Effector CD8-positive, alpha-beta T cell (primary cell): ENCODE results near the gene MDC1.

ENCODE experiments used
- DNase-seq: peaks from one replicate; lab custom pipeline; 2025; lab: John Stamatoyannopoulos, UW

Gene MDC1

DNA sequence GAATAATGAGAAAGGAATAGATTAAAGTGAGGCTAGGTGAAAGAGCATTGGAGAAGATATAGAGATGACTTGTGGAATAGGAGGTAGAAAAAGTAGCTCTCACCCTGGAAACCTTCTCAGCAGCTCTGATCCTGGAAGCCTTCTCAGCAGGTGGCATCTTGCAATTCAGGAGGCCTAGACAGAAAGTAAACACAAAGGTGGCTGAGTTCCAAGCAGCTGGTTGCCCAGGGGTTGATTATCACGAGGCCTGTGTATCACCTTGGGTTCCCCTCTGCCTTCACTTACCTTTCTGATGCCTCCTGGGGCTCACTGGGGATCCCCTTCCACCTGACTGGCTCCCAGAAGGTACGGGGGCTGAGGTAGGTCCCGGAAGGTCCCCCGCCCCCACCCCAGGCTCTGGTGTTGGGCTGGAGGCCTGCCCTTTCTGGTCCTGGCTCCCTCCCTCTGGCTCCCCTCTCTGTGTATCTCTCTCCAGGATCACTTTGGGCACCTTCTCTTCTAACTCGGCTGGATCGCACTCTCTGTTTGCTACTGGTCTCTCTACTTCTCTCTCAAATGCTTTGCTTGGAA, 9.7 kb downstream of the MDC1 start:
- DNase-seq = no peak

DNA sequence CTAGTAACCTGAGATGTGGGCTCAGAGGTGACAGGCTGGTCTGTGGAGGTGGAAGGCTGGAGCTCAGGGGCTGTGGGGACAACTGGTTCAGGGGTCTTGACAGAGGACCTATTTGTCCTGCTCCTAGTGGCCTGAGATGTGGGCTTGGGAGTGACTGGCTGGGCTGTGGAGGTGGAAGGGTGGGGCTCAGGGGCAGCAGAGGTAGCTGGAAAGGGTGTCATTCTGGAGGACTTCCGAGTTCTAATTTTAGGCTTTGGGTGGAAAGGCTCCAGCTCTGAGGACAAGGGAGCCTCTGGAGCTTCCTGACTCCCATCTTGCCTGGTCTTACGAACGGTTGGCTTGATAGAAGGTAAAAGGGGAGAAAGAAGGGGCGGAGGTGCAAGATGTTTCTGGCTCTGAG, 11.5 kb downstream of the MDC1 start:
- DNase-seq = no peak

- DNase-seq = no peak
These were observed 13.3 kb downstream of the MDC1 start for GRCh38 chr6:30703821-30704220.

- DNase-seq = no peak
These were observed 14.1 kb downstream of the MDC1 start for GRCh38 chr6:30703011-30703410.

DNA sequence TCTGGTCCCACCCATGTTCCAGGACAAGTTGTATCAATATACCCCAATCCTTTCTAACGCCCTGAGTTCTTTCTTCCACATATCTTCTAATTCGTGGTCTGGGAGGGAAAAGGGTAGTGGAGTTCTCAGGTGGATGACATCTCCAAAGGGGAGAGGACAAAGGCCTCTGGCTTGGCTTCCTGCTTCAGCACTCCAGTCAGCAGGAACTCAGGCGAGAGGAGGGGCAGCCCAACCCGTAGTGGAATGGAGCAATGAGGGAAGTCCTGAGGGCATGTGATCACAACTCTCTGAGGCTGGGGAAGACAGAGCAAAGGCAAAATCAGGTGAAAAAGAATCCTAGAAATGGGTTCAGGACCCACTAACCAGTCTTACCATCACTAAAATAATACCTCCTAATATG, 16.7 kb downstream of the MDC1 start:
- DNase-seq = no peak

GRCh38 chr6:30696432-30696831, 20.6 kb downstream of the MDC1 start:
- no peak for DNase-seq

DNA sequence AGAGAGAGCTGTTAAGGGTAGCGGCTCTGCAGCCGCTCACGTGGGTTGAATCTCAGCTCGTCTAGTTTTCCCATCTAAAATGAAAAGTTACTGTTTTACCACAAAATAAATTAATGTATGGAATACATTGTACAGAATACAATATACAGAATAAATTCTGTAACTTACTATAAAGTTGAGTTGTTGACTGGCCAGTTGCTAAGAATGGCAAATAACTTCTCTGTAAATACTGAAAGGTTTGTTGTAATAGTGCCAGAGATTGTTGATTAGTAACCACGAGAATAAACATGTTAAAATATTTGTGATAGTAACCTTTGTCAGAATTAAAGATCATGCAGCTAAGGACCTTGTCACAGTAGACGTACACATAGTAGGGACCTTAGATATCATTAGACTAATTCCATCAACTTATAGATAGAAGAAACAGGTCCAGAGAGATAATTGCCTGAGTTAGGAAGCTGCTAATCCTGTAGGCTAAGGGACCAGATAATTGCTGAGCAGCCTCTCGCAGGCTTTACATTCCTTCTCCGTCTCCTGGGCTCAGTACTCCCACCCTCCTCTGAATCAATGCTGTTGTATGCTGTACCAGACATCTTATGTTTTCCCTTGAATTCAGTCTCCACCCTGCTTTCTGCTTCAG, 25.8 kb downstream of the MDC1 start:
- no peak for DNase-seq

- peak; percentile 70 for DNase-seq
These were observed 26.5 kb downstream of the MDC1 start, which contains the start of gene NRM for GRCh38 chr6:30690403-30691207. NRM (minus strand) TSS chr6:30690984; CDS start chr6:30690974, 10 bp downstream.

DNA sequence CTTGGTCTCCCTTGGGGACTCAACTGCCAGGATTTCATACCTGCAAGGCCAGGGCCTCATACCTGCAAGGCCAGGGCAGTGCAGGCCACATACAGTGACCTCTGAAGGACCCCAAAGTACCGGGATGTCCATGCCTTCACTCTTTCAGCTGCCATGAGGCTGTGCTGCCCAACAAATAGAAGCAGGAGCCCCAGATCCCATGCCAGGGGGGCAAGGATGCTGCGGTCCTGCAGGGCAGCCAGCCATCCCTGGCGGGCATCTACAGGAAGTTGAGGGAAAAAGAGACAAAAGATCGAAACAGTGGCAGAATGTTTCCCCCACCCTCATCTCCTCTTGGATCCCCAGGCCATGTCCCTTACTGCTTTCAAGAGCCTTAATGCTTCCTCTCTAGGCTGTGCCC, 27.1 kb downstream of the MDC1 start:
- no peak for DNase-seq

GRCh38 chr6:30689022-30689865, 27.8 kb downstream of the MDC1 start:
- DNase-seq = no peak

DNA sequence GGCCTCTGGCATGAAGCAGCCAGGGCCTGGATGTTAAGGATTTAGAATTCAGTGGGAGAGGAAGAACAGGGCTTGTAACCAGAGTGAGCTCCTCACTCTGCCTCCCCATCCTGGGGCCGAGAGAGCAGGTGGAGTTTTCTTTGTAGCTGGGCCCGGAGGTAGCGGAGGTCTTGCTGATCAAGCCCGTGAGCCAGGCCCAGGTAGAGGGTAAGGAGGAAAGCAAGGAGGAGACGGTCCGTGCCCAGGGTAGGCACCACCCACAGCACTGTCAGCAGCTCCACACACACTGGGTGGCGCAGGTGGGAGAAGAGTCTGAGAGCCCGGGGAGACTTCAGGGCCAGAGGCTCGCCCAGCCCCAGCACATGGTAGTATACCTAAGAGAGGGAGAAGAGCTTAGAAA, 28.5 kb downstream of the MDC1 start:
- DNase-seq = no peak

DNA sequence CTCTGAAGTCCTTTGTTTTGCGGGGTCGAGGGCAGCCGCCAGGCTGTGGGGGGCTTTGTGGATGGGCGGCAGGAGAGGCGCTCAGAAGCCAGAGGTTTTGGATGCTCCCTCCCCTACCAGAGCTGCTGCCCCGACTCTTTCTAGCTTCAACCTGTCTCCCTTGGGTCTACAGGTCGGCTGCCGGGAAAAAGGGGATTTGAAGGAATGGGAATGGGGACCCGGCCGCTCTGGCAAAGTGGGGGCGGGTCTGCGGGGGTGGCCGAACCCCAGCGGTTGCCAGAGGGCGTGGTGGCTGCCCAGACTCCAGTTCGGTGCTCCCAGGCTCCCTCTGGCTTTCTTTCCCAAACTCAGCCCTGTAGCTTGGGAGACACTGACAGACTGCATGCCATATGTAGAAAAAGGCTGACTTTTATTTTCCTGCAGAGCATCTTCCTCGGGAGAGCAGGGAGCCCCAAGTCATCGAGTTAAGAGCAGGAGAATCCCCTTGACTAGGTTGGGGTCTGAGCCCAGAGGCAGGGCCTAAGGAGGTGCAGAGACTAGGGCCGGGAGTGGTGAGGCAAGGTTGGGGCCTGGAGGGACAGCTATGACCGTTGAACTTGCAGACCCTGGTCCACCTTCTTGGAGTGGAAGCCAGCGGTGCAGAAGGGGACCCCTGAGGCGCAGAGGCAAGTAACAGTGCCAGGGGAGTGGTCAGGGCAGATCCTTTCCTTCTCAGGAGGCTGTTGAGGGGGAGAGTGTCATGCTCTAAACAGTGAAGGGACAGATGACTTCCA, 29.2 kb downstream of the MDC1 start:
- DNase-seq = no peak

GRCh38 chr6:30686908-30687658, 30.0 kb downstream of the MDC1 start:
- peak; percentile 72 for DNase-seq

- peak; percentile 73 for DNase-seq
These were observed 30.8 kb downstream of the MDC1 start, which contains the start of gene PPP1R18 for GRCh38 chr6:30686009-30686907. PPP1R18 (minus strand) TSS chr6:30686645; CDS start chr6:30686018, 627 bp downstream.

- no peak for DNase-seq
These were observed 31.7 kb downstream of the MDC1 start for GRCh38 chr6:30685157-30686008.

GRCh38 chr6:30684386-30685156, 32.5 kb downstream of the MDC1 start:
- DNase-seq = peak; percentile 26

DNA sequence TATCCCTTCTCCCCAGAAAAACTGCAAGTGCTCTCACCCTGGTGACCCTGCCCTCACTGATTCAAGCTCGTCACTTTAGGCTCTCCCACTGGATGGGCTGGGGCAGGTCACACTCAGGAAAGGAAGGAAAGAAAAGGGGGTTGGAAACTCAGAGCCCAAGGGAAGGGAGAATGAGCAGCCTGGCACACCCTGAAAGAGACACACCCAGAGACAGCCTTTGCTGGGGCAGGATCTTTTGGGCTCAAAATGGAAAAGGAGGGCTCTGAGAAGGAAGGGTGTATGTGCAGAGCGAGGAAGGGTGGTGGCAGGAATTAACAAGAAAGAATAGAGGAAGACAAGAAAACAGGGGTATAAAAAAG, 33.1 kb downstream of the MDC1 start:
- no peak for DNase-seq
